ENCODE measurements around the gene MEGF6.

DNA sequence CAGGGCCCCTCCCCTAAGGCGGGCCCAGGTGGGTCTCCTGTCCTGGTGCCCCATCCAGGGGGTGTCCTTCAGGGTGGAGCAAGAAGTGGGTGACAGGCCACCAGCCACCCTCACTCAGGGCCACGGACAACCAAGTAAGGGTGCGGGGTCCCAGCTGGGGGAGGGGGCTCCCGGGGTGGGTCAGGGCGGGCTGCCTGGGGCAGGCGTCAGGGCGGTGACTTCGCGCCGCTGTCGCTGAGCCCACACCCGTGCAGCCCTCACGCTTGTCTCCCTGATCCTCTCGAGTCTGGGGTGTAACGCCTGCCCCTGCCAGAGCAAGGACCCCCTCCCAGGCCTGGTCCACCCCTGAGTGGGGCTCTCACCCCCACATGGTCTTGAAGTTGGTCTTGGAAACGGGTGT, 134.6 kb downstream of the MEGF6 start:
- no peak for TF ChIP-seq POLR2AphosphoS5 (IDR thresholded peaks at IDR 0.05)
- TF ChIP-seq, protein P1, sequence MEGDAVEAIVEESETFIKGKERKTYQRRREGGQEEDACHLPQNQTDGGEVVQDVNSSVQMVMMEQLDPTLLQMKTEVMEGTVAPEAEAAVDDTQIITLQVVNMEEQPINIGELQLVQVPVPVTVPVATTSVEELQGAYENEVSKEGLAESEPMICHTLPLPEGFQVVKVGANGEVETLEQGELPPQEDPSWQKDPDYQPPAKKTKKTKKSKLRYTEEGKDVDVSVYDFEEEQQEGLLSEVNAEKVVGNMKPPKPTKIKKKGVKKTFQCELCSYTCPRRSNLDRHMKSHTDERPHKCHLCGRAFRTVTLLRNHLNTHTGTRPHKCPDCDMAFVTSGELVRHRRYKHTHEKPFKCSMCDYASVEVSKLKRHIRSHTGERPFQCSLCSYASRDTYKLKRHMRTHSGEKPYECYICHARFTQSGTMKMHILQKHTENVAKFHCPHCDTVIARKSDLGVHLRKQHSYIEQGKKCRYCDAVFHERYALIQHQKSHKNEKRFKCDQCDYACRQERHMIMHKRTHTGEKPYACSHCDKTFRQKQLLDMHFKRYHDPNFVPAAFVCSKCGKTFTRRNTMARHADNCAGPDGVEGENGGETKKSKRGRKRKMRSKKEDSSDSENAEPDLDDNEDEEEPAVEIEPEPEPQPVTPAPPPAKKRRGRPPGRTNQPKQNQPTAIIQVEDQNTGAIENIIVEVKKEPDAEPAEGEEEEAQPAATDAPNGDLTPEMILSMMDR (IDR thresholded peaks at IDR 0.05) = no peak
